H54 (cell line): Measurements from ENCODE around the gene ANAPC5.
"Not testable (repeated sequence)": the region's sequence is repeated elsewhere in the genome, so short reads cannot be mapped to it uniquely, and the experiment has no call there.

ENCODE experiments used
- DNase-seq: peaks from one replicate; pipeline ENCODE4 v3.0.0; 2011; ENCODE audit warnings: low spot score, mixed read lengths; ENCODE audit not compliant: insufficient read length
- FAIRE-seq: peaks from 3 replicates; lab custom pipeline; 2011; peaks lifted over from hg19 to GRCh38; lab: Jason Lieb, UNC
- POLR2A ChIP-seq: IDR thresholded peaks from 2 replicates; pipeline ENCODE4 v1.6.1; 2011; ENCODE audit warnings: low read depth, mild to moderate bottlenecking, low read length

The ANAPC5 gene

DNA sequence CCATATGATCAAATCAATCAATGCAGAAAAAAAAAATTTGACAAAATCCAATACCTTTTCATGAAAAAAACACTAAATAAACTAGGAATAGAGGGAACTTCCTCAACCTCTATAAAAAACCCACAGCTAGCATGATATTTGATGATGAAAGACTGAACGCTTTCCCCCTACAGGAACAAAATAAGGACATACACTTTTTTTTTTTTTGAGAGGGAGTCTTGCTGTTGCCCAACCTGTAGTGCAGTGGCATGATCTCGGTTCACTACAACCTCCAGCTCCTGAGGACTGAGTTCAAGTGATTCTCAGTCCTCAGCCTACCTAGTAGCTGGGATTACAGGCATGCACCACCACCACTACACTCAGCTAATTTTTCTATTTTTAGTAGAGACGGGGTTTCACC, 37.8 kb downstream of the ANAPC5 start:
- no peak for FAIRE-seq
- no peak for TF ChIP-seq POLR2A
- DNase-seq: no peak

DNA sequence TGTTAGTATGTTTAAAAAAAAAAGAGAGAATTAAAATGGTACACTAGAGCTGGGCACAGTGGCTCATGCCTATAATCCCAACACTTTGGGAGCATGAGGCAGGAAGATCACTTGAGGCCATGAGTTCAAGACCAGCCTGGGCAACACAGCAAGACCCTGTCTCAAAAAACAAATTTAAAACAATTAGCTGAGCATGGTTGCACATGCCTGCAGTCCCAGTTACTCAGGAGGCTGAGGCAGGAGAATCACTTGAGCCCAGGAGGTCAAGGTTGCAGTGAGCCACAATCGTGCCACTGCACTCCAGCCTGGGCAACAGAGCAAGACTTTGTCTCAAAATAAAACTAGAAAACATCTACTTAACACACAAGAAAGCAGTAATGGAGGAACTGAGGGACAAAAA, 42.0 kb downstream of the ANAPC5 start:
- not testable (repeated sequence) for FAIRE-seq, DNase-seq

- not testable (repeated sequence) for FAIRE-seq
These were observed 44.8 kb downstream of the ANAPC5 start for GRCh38 chr12:121307397-121307796.

DNA sequence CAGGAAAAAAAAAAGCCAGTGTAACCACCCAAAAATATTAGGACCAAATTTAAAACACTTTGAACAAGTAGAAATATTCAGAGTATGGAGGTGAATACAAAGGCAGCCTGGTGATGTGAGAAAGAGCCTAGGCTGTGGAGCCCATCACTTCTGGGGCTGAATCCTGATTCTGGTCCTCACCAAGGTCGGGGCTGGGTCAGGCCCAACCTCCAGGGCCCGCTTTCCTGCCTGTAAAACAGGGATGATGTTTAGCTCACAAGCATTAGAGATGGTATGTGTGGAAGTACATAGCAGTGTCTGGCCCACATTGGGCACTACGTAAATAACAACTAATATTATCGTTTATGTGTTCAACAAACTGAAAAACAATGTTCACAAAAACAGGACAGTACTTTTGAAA, 47.9 kb downstream of the ANAPC5 start:
- TF ChIP-seq POLR2A: no peak
- DNase-seq (no peak), FAIRE-seq (no peak)

More at GRCh38 chr12:121307397-121307796, 44.8 kb downstream of the ANAPC5 start:
- not testable (repeated sequence) for DNase-seq

- TF ChIP-seq POLR2A: no peak
- FAIRE-seq (no peak), DNase-seq (no peak)
These were observed 50.3 kb downstream of the ANAPC5 start for GRCh38 chr12:121301876-121302275.

- no peak for TF ChIP-seq POLR2A
- no peak for FAIRE-seq
- no peak for DNase-seq
These were observed 52.0 kb downstream of the ANAPC5 start for GRCh38 chr12:121300083-121300819.

GRCh38 chr12:121299662-121300061, 52.5 kb downstream of the ANAPC5 start:
- FAIRE-seq (no peak), DNase-seq (no peak)
- no peak for TF ChIP-seq POLR2A

- FAIRE-seq, DNase-seq: not testable (repeated sequence)
These were observed 53.8 kb downstream of the ANAPC5 start for GRCh38 chr12:121298411-121298810.

- no peak for TF ChIP-seq POLR2A
- no peak for FAIRE-seq
- no peak for DNase-seq
These were observed 54.7 kb downstream of the ANAPC5 start for GRCh38 chr12:121297435-121297991.

DNA sequence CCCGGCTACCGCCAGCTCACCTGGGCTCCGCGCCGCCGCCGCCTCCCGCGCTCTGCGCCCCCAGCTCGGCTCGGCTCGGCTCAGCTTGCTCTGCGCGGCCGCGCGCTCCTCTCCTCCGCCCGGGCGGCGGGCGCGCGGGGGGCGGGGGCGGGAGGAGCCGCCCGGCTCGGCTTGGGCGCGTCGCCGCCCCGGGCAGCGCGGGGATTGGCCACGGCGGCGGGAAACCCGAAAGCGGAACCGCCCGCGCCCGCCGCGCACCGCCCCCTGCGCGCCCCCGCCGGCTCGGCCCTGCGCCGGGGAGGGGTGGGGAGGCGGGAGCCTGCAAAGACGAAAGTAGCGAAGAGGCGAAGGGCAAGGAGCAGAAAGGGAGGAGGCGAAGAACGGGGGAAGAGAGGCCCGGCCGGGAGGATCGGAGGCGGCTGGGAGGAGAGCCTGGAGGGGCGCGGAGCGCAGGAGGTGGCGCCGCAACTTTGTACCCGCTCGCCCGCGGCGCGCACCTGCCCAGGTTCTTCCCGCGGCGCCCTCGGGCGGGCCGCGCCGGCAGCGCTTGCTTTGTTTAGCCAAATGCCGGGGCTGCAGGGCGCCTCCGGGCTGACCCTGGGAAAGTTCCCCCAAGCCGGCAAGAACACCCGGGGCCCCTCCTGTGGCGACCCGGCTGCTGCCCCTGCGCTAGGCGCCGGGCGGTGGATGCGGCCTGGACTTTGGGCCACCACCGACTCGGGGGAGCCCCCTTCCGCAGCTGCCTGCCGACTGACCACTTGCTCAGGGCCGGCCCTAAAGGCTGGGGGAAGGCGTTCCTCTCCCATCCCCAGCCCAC, 55.4 kb downstream of the ANAPC5 start, which contains the start of gene CAMKK2:
TSS of gene CAMKK2 (minus strand) at position 92 of the 817 bp plus-strand sequence. CDS start 22,183 bp downstream, outside the sequence.
- DNase-seq (peak; percentile 90), FAIRE-seq (no peak)
- TF ChIP-seq POLR2A: peak; percentile 29

DNA sequence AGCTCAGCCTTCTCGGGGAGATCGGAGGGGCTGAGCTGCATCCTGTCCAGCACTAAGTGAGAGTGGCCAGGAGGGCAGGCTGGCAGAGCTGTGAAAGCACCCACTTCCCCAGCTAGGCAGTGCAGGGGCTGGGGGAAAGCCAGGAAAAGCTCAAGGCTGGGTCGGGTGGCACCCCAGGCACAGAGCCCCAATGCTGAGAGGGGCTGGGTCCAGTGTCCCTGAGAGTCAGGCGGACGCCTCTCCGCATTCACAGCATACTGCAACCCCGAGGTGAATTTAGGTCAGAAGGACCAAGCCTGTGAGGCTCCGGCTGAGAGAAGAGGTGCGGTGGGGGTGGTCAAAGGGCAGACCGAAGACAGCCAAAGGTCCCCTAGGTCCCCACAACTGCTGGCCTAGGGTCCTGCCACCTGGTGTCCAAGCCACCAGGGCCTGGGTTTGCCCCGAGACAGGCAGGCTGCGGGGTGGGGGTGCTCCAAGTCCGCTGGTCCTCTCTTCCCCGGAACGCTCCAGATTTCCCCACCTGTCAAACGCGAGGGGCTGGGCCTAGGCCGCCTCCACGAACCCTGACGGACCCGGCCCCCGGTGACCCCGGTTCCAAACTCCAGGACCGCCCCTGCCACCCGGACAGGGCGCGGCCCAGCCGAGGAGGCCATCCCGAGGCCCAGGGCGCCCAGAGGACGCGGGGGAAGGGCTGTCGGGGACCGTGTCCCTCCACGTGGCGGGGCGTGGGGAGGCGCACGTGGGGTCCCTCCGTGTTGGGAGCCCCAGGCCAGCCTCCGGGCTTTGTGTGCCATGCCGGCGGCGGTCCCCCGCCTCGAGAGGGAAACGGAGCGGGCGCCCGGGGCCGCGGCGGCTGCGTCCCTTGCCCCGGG, 56.2 kb downstream of the ANAPC5 start:
- FAIRE-seq (no peak), DNase-seq (peak; percentile 36)
- no peak for TF ChIP-seq POLR2A

- FAIRE-seq (no peak), DNase-seq (no peak)
- no peak for TF ChIP-seq POLR2A
These were observed 57.0 kb downstream of the ANAPC5 start for GRCh38 chr12:121295116-121295745.
